Measurements from ENCODE around the gene SLC39A9.

Gene SLC39A9

DNA sequence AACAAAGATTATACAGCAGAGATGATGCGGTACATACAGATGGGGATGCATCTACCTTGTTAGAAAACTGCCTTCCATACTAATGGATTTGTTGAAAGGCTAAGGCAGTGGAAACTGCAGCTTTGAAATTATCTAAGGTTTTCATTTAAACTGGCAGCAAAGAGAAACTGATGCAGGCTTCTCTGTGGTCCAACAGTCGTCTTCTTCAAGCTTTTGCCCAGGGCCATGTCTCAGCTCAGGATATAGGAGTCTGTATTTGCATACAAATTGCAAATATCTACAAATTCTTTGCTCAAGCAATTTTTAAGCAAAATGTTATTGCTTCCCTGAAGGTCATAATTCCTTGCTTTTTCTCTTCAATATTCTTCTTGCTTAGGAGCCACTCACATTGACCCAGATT is 34.1 kb upstream of the SLC39A9 start:
- TF ChIP-seq MYC (IDR thresholded peaks at IDR 0.05; ENCODE audit: low read depth, low read length) (no peak), POLR2A (IDR thresholded peaks at IDR 0.05; ENCODE audit: extremely low read depth, insufficient read length) (no peak), CTCF (IDR thresholded peaks at IDR 0.05; ENCODE audit: low read depth, low read length) (no peak)
- TF ChIP-seq, protein P1, sequence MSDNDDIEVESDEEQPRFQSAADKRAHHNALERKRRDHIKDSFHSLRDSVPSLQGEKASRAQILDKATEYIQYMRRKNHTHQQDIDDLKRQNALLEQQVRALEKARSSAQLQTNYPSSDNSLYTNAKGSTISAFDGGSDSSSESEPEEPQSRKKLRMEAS (IDR thresholded peaks at IDR 0.05; ENCODE audit: low read depth, low read length) = no peak
- no peak overlapping the region for H3K4me3 ChIP-seq (ENCODE audit: low read depth, low read length)
- DNase-seq (ENCODE audit: low read depth) = no peak

GRCh38 chr14:69366069-69366468 is 32.4 kb upstream of the SLC39A9 start:
- no peak overlapping the region for H3K4me3 ChIP-seq (ENCODE audit: low read depth, low read length)
- TF ChIP-seq POLR2A (IDR thresholded peaks at IDR 0.05; ENCODE audit: extremely low read depth, insufficient read length) (no peak), CTCF (IDR thresholded peaks at IDR 0.05; ENCODE audit: low read depth, low read length) (no peak), MYC (IDR thresholded peaks at IDR 0.05; ENCODE audit: low read depth, low read length) (no peak)
- TF ChIP-seq, protein P1 (IDR thresholded peaks at IDR 0.05; ENCODE audit: low read depth, low read length) = no peak
- DNase-seq (ENCODE audit: low read depth) = no peak

DNA sequence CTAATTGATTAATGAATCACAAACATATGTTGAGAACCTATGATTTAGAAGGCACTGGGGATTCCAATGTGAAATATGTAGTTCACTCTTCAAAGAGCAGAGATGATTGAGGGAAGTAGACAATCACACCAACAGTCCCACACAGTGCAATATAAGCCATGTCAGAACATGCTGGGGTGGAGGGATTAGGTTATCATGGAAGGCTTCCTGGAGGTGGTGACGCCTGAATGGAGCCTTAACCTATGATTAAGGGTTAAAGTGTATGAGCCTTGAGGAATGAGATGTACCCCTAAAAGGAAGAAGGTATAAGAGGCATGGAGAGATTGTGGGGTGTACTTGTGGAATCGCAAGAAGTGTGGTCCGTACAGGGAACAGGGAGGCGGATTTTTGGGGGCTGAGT is 31.7 kb upstream of the SLC39A9 start:
- no peak for DNase-seq (ENCODE audit: low read depth)
- TF ChIP-seq POLR2A (IDR thresholded peaks at IDR 0.05; ENCODE audit: extremely low read depth, insufficient read length) = no peak
- TF ChIP-seq CTCF (IDR thresholded peaks at IDR 0.05; ENCODE audit: low read depth, low read length) = no peak
- TF ChIP-seq MYC (IDR thresholded peaks at IDR 0.05; ENCODE audit: low read depth, low read length) = no peak
- TF ChIP-seq, protein P1 (IDR thresholded peaks at IDR 0.05; ENCODE audit: low read depth, low read length) = no peak
- no peak overlapping the region for H3K4me3 ChIP-seq (ENCODE audit: low read depth, low read length)

DNA sequence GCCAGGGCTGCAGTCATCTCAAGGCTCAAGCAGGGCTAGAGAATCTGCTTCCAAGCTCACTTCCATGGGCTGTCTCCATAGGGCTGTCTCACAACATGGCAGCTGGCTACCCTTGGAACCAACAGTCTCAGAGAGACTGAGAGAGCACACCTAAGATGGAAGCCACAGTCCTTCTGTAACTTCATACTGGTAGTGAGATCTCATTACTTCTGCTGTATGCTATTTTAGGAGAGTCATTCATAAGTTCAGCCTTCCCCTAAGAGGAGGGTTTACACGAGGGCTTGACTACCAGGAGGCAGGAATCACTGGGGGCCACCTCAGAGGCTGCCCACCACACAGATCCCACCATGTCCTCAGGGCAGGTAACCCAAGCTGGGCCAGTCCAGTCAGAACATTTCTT is 30.1 kb upstream of the SLC39A9 start:
- no peak overlapping the region for H3K4me3 ChIP-seq (ENCODE audit: low read depth, low read length)
- no peak for DNase-seq (ENCODE audit: low read depth)
- no peak for TF ChIP-seq CTCF (IDR thresholded peaks at IDR 0.05; ENCODE audit: low read depth, low read length)
- no peak for TF ChIP-seq MYC (IDR thresholded peaks at IDR 0.05; ENCODE audit: low read depth, low read length)
- TF ChIP-seq POLR2A (IDR thresholded peaks at IDR 0.05; ENCODE audit: extremely low read depth, insufficient read length) = no peak
- TF ChIP-seq, protein P1 (IDR thresholded peaks at IDR 0.05; ENCODE audit: low read depth, low read length) = no peak

DNA sequence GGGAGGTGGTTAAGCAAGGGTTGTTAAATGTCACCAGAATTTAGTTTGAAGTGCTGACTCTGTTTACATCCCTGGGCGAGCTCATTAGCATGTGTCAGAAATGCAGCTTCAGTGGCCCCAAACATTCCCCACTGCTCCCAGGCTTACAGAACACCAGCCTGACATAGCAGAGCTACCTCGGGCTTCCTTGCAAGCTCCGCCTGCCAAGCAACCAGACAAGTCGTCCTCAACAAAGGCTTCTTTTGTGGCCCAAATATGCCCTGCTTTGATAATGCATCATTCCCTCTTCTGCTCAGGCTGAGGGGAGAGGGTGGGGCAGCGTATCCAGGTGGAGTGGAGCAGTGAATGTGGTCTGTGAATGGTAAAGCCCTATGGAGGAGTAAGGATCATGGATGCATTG is 28.4 kb upstream of the SLC39A9 start:
- no peak overlapping the region for H3K4me3 ChIP-seq (ENCODE audit: low read depth, low read length)
- no peak for DNase-seq (ENCODE audit: low read depth)
- TF ChIP-seq CTCF (IDR thresholded peaks at IDR 0.05; ENCODE audit: low read depth, low read length) (no peak), POLR2A (IDR thresholded peaks at IDR 0.05; ENCODE audit: extremely low read depth, insufficient read length) (no peak), MYC (IDR thresholded peaks at IDR 0.05; ENCODE audit: low read depth, low read length) (no peak)
- TF ChIP-seq, protein P1 (IDR thresholded peaks at IDR 0.05; ENCODE audit: low read depth, low read length) = no peak

GRCh38 chr14:69372146-69372545 is 26.3 kb upstream of the SLC39A9 start:
- DNase-seq (ENCODE audit: low read depth) = no peak
- TF ChIP-seq CTCF (IDR thresholded peaks at IDR 0.05; ENCODE audit: low read depth, low read length) = no peak
- TF ChIP-seq MYC (IDR thresholded peaks at IDR 0.05; ENCODE audit: low read depth, low read length) = no peak
- TF ChIP-seq, protein P1 (IDR thresholded peaks at IDR 0.05; ENCODE audit: low read depth, low read length) = no peak
- no peak for TF ChIP-seq POLR2A (IDR thresholded peaks at IDR 0.05; ENCODE audit: extremely low read depth, insufficient read length)
- no peak overlapping the region for H3K4me3 ChIP-seq (ENCODE audit: low read depth, low read length)

Data from NB4 (cell line).